H1 (cell line): ENCODE data around the gene BCAS4. TPM values are rescaled to one million over a fixed set of nuclear protein-coding genes. Genes with fewer than 3 reads are reported as not detected.

ENCODE experiments used
- CTCF ChIA-PET: fragments of 300-600 bp; sonication (Branson Sonifier 250); formaldehyde crosslinking; loops from one replicate; lab custom pipeline; 2021; ENCODE audit not compliant: partially characterized antibody; lab: Charles Lee
- POLR2A ChIA-PET: fragments of 300-600 bp; sonication (Branson Sonifier 250); formaldehyde crosslinking; loops from one replicate; lab custom pipeline; 2021; ENCODE audit warnings: inconsistent platforms; ENCODE audit not compliant: partially characterized antibody; lab: Charles Lee
- DNase-seq, 2 experiments: peaks; one replicate each; pipeline versions ENCODE4 v3.0.0 to v3.0.0-alpha.2; 2010 to 2022; ENCODE audit warnings: low spot score in 2 of 2, low read depth in 1 of 2, mixed read lengths in 1 of 2
- FAIRE-seq: peaks from 2 replicates; lab custom pipeline; 2011; peaks lifted over from hg19 to GRCh38; lab: Jason Lieb, UNC
- H2AFZ ChIP-seq: 2 replicates; pipeline ENCODE4 v1.8.1; 2012; ENCODE audit warnings: low read length, inconsistent platforms
- H2AK5ac ChIP-seq: 2 replicates; pipeline ENCODE4 v1.6.1; 2013; ENCODE audit warnings: low read depth, low read length
- H2BK120ac ChIP-seq: replicated peaks from 2 replicates; pipeline ENCODE3; 2013; ENCODE audit warnings: low read depth, low read length, inconsistent platforms
- H2BK12ac ChIP-seq: 2 replicates; pipeline ENCODE4 v1.6.1; 2013; ENCODE audit warnings: low read depth, low read length
- H2BK15ac ChIP-seq: 2 replicates; pipeline ENCODE4 v1.6.1; 2013; ENCODE audit warnings: low read length
- H2BK20ac ChIP-seq: 2 replicates; pipeline ENCODE4 v1.6.1; 2013; ENCODE audit warnings: low read length
- H2BK5ac ChIP-seq: 2 replicates; pipeline ENCODE4 v1.6.1; 2013; ENCODE audit warnings: low read depth, low read length
- H3K14ac ChIP-seq: 2 replicates; pipeline ENCODE4 v1.6.1; 2013; ENCODE audit warnings: inconsistent platforms; ENCODE audit not compliant: insufficient read length
- H3K18ac ChIP-seq: 2 replicates; pipeline ENCODE4 v1.6.1; 2013; ENCODE audit warnings: low read length; ENCODE audit errors: extremely low read depth
- H3K23ac ChIP-seq: 2 replicates; pipeline ENCODE4 v1.6.1; 2013; ENCODE audit warnings: inconsistent platforms; ENCODE audit not compliant: insufficient read length
- H3K23me2 ChIP-seq: 2 replicates; pipeline ENCODE4 v1.6.1; 2013; ENCODE audit warnings: low read depth, low read length
- H3K27ac ChIP-seq: 2 replicates; pipeline ENCODE4 v1.6.1; 2011; ENCODE audit warnings: low read depth, low read length, inconsistent platforms
- H3K27me3 ChIP-seq, 4 experiments: replicated peaks in 1 of 4; 1 replicate in 1 of 4; 2 replicates in 3 of 4; pipeline versions ENCODE4 v1.6.1 to v1.8.1; 2011 to 2013; ENCODE audit warnings: low read length in 3 of 4, mild to moderate bottlenecking in 3 of 4, inconsistent platforms in 2 of 4, mixed read lengths in 2 of 4, moderate library complexity in 1 of 4; ENCODE audit not compliant: control insufficient read depth in 3 of 4, insufficient read depth in 3 of 4; ENCODE audit errors: extremely low read depth in 1 of 4
- H3K36me3 ChIP-seq, 4 experiments: 2 replicates each; pipeline versions ENCODE4 v1.6.1 to v1.8.1; 2011 to 2013; ENCODE audit warnings: mild to moderate bottlenecking in 4 of 4, low read length in 3 of 4, moderate library complexity in 2 of 4, control low read depth in 1 of 4, inconsistent platforms in 1 of 4; ENCODE audit not compliant: insufficient read depth in 4 of 4, control insufficient read depth in 2 of 4
- H3K4ac ChIP-seq: replicated peaks from 2 replicates; pipeline ENCODE3; 2013; ENCODE audit warnings: low read length, low read depth, mixed read lengths, inconsistent platforms; ENCODE audit not compliant: insufficient read length
- H3K4me1 ChIP-seq, 4 experiments: replicated peaks in 1 of 4; 1 replicate in 1 of 4; 2 replicates in 3 of 4; pipeline versions ENCODE4 v1.6.1 to v1.8.1; 2011 to 2013; ENCODE audit warnings: low read length in 3 of 4, inconsistent platforms in 2 of 4, mixed read lengths in 1 of 4; ENCODE audit not compliant: insufficient read depth in 4 of 4, control insufficient read depth in 3 of 4
- H3K4me2 ChIP-seq, 2 experiments: 2 replicates each; pipeline versions ENCODE4 v1.6.1 to v1.8.1; 2011 to 2013; ENCODE audit warnings: low read depth in 2 of 2, low read length in 2 of 2, control low read depth in 1 of 2, inconsistent platforms in 1 of 2, mild to moderate bottlenecking in 1 of 2; ENCODE audit not compliant: insufficient read depth in 1 of 2
- H3K4me3 ChIP-seq, 4 experiments: fragments of 200-600, 300-600 bp in 1 of 4; sonication (generic), shearing (Covaris generic), sonication (Bioruptor Twin) in 1 of 4; 2 replicates each; pipeline versions ENCODE4 v1.5.1 to v1.8.1; 2011 to 2016; ENCODE audit warnings: low read length in 4 of 4, low read depth in 3 of 4, control low read depth in 2 of 4, inconsistent platforms in 2 of 4, mild to moderate bottlenecking in 2 of 4, mixed read lengths in 1 of 4, moderate library complexity in 1 of 4; ENCODE audit not compliant: insufficient read depth in 2 of 4; ENCODE audit errors: extremely low read depth in 1 of 4
- H3K56ac ChIP-seq: replicated peaks from 2 replicates; pipeline ENCODE3; 2013; ENCODE audit warnings: low read depth, mild to moderate bottlenecking, mixed read lengths, low read length, inconsistent platforms; ENCODE audit not compliant: insufficient read length
- H3K79me1 ChIP-seq: 2 replicates; pipeline ENCODE4 v1.6.1; 2013; ENCODE audit warnings: low read depth, low read length, control low read depth
- H3K79me2 ChIP-seq, 2 experiments: 2 replicates each; pipeline versions ENCODE4 v1.6.1 to v1.8.1; 2012 to 2013; ENCODE audit warnings: low read length in 2 of 2, mild to moderate bottlenecking in 2 of 2, inconsistent platforms in 1 of 2; ENCODE audit not compliant: insufficient read depth in 2 of 2, control insufficient read depth in 1 of 2
- H3K9ac ChIP-seq, 4 experiments: replicated peaks in 1 of 4; 1 replicate in 1 of 4; 2 replicates in 3 of 4; pipeline versions ENCODE4 v1.6.1 to v1.8.1; 2011 to 2013; ENCODE audit warnings: low read depth in 3 of 4, low read length in 3 of 4, control low read depth in 2 of 4, mild to moderate bottlenecking in 2 of 4, moderate library complexity in 2 of 4, inconsistent platforms in 1 of 4; ENCODE audit errors: extremely low read depth in 1 of 4
- H3K9me3 ChIP-seq, 2 experiments: 2 replicates each; pipeline versions ENCODE4 v1.6.1 to v1.8.1; 2012 to 2013; ENCODE audit warnings: mild to moderate bottlenecking in 2 of 2, moderate library complexity in 2 of 2, control low read depth in 1 of 2, inconsistent platforms in 1 of 2, low read depth in 1 of 2, low read length in 1 of 2, mixed read lengths in 1 of 2; ENCODE audit not compliant: insufficient read depth in 2 of 2
- H4K20me1 ChIP-seq, 2 experiments: replicated peaks in 1 of 2; 2 replicates each; pipeline versions ENCODE3 to v1.8.1; 2011 to 2013; ENCODE audit warnings: inconsistent platforms in 2 of 2, low read length in 2 of 2, mild to moderate bottlenecking in 1 of 2; ENCODE audit not compliant: insufficient read depth in 2 of 2, control insufficient read depth in 1 of 2
- H4K5ac ChIP-seq: 2 replicates; pipeline ENCODE4 v1.6.1; 2013; ENCODE audit warnings: low read length, low read depth, mixed read lengths, inconsistent platforms; ENCODE audit not compliant: insufficient read length
- H4K8ac ChIP-seq: 2 replicates; pipeline ENCODE4 v1.8.0; 2013; ENCODE audit warnings: mild to moderate bottlenecking, moderate library complexity, low read length, inconsistent platforms; ENCODE audit not compliant: insufficient read depth; ENCODE audit errors: extremely low read depth
- H4K91ac ChIP-seq: replicated peaks from 2 replicates; pipeline ENCODE3; 2013; ENCODE audit warnings: low read length, mixed read lengths, inconsistent platforms; ENCODE audit not compliant: insufficient read length
- ASH2L ChIP-seq: fragments of 200-600, 300-600 bp; sonication (generic); IDR thresholded peaks from one replicate; pipeline ENCODE4 v1.7.1; 2017; ENCODE audit warnings: low read length
- BACH1 ChIP-seq: IDR thresholded peaks from 2 replicates; pipeline ENCODE4 v1.6.1; 2012; ENCODE audit warnings: low read length, improper control_type of control experiment
- HDAC6 ChIP-seq: IDR thresholded peaks from one replicate; pipeline ENCODE4 v1.7.1; 2012; ENCODE audit warnings: low read depth, mild to moderate bottlenecking, inconsistent platforms, low read length, moderate library complexity
- JUN ChIP-seq: IDR thresholded peaks from 2 replicates; pipeline ENCODE4 v1.6.1; 2011; ENCODE audit warnings: low read depth, mild to moderate bottlenecking, improper control_type of control experiment, low read length
- RXRA ChIP-seq: IDR thresholded peaks from 2 replicates; pipeline ENCODE4 v1.6.1; 2011; ENCODE audit warnings: low read depth, mild to moderate bottlenecking, low read length, moderate library complexity; ENCODE audit not compliant: insufficient read depth
- SAP30 ChIP-seq: fragments of 300-600 bp; sonication (generic); IDR thresholded peaks from 2 replicates; pipeline ENCODE4 v1.7.1; 2012; ENCODE audit warnings: low read length, moderate library complexity, mild to moderate bottlenecking, inconsistent platforms; ENCODE audit not compliant: insufficient read depth, insufficient replicate concordance
- TEAD4 ChIP-seq: IDR thresholded peaks from 2 replicates; pipeline ENCODE4 v1.6.1; 2012; ENCODE audit warnings: low read depth, low read length, inconsistent platforms, mixed read lengths
- WGBS, 2 experiments: shearing (Covaris generic) in 1 of 2; methylation state at CpG; one replicate each; pipeline versions ENCODE4 v1.1.6 to v1.1.7; 2013 to 2015; ENCODE audit warnings: low lambda C conversion rate in 2 of 2, mixed read lengths in 2 of 2, inconsistent platforms in 1 of 2, low coverage in 1 of 2, missing lambda C conversion rate in 1 of 2; ENCODE audit not compliant: insufficient replicate concordance in 2 of 2, insufficient coverage in 1 of 2, insufficient read length in 1 of 2; ENCODE audit errors: extremely low coverage in 1 of 2, missing lambda C conversion rate in 1 of 2; 5-methylcytosine and 5-hydroxymethylcytosine counted together
- polyA plus RNA-seq, 7 experiments: library from polyadenylated mRNA; depleted of rRNA in 3 of 7; stranded (reverse) in 5 of 7; unstranded in 2 of 7; fragments of >200 nt in 5 of 7; fragments of 200-250 nt in 2 of 7; gene quantifications; 1 replicate in 5 of 7; 2 replicates in 1 of 7; 4 replicates in 1 of 7; pipeline versions ENCODE4 v1.2.1 to v1.2.3, GENCODE V29; 2011 to 2013; ENCODE audit warnings: missing spikeins in 2 of 7, mixed read lengths in 2 of 7
- total RNA-seq: library from RNA; stranded (reverse); fragmentation: NEBNext Ultra II Directional; extraction: Animal tissue kit (Norgen Biotek cat#: 25700); gene quantifications from 2 replicates; pipeline ENCODE4 v1.2.1, GENCODE V29; 2021
- TF ChIP-seq, protein P1 (sequence below): IDR thresholded peaks from 2 replicates; pipeline ENCODE4 v1.6.1; 2012; ENCODE audit warnings: inconsistent platforms

The BCAS4 gene
- total and polyA plus RNA-seq, 2 of the 8 experiments (the other 6 are each of a cell fraction or from before 2014, with no cell fraction given): 21.2 to 23.6 TPM

DNA sequence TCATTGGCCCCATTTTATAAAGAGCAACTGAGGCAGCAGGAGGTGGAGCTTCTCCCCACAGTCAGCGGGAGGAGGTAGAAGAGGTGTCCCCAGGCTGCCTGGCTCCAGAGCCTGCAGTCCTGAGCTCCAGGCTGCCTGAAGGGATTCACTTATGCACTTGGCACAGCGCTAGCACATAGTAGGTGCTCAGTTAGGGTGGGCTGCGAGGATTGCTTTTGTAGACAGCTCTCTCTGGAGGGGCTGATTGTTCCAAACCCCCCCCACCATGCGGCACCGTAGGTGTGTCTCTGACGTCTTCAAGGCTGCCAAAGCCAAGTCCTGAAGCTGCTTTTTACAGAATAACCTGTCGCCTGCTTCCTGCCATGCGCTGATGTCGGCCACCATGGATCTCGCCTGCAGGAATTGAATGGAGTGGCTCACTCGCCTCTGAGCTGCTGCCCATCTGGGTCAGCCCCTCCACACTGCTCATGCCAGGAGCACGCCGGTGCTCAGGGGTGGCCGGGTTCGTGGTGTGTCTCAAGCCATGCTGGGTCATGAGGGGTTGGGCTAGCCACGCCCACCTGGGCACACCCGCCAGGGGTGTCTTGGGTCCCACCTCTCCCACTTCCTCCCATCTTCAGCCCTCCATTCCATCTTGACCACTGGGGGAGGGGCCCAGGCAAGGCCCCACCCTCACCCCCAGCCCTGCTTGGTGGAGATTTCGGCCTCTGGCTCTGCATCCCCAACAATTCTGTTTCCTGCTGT lies 59.8 kb downstream of the BCAS4 start:
- Histone ChIP-seq H2BK12ac (0 out of 2 replicates have a peak overlapping the region, but pooled peaks have one; percentile 10), H2BK5ac (no peak overlapping the region), H3K56ac (no peak overlapping the region), H3K23ac (no peak overlapping the region), H3K9ac (no peak overlapping the region), H2BK15ac (peak overlapping the region; percentile 46; the same call in 1 of the 2 replicates), H3K79me1 (0 out of 2 replicates have a peak, but pooled peaks cover 3% of the 10 kb centered on the region), H3K79me2 (no peaks in the 10 kb centered on the region), H3K4me3 (no peak overlapping the region), H3K14ac (no peak overlapping the region), H3K27ac (no peak overlapping the region), H3K4ac (no peak overlapping the region), H3K27me3 (no peaks in the 10 kb centered on the region; a peak in 1 of 7 replicates), H3K23me2 (no peaks in the 10 kb centered on the region; the same call in 1 of the 2 replicates), H3K18ac (no peak overlapping the region), H4K5ac (no peak overlapping the region), H2AK5ac (peak overlapping the region; percentile 48), H3K4me2 (no peak overlapping the region), H3K36me3 (no peaks in the 10 kb centered on the region), H2BK20ac (no peak overlapping the region), H4K20me1 (peaks cover 0 to 2% of the 10 kb centered on the region in 2 experiments), H2AFZ (no peak overlapping the region), H4K91ac (no peak overlapping the region), H3K9me3 (no peaks in the 10 kb centered on the region), H4K8ac (no peak overlapping the region), H2BK120ac (no peak overlapping the region), H3K4me1 (peaks cover 2 to 18% (median 11%) of the 10 kb centered on the region in 4 experiments)
- FAIRE-seq (no peak), DNase-seq (no peak)
- 84% methylated on average over 18 of the region's 18 CpGs; no CpG with 5 or more reads in 1 of the 2 experiments for WGBS, 2 experiments
- TF ChIP-seq ASH2L: no peak
- no peak for TF ChIP-seq HDAC6
- TF ChIP-seq JUN: no peak
- TF ChIP-seq, protein P1, sequence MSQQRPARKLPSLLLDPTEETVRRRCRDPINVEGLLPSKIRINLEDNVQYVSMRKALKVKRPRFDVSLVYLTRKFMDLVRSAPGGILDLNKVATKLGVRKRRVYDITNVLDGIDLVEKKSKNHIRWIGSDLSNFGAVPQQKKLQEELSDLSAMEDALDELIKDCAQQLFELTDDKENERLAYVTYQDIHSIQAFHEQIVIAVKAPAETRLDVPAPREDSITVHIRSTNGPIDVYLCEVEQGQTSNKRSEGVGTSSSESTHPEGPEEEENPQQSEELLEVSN: no peak
- no peak for TF ChIP-seq SAP30
- TF ChIP-seq TEAD4: no peak
- no peak for TF ChIP-seq RXRA
- TF ChIP-seq BACH1: no peak
- ChIA-PET POLR2A (interaction anchor here (1.0 kb wide), 1 partner anchor 12 kb away, joined by 3 read pairs; no protein-coding TSS in a partner anchor), CTCF (interaction anchor here (0.6 to 1.3 kb wide), 4 partner anchors 11 to 1837 kb away, joined by 3 read pairs; no protein-coding TSS in a partner anchor)
